ENCODE data around the gene UBE2G2. TPM values are rescaled to one million over a fixed set of nuclear protein-coding genes. Genes with fewer than 3 reads are reported as not detected.

UBE2G2 gene
- total RNA-seq, 4 donors from 2014 or later: 40.8 to 78.0 (median 60.5) TPM

- Histone ChIP-seq H3K4me3 (no peak overlapping the region), H3K36me3 (no peaks in the 10 kb centered on the region), H3K27ac (peak overlapping the region in 1 of 4 donors; percentile 17), H3K27me3 (no peaks in the 10 kb centered on the region), H3K9me3 (no peaks in the 10 kb centered on the region), H3K4me1 (peaks cover 3 to 24% (median 10%) of the 10 kb centered on the region in 4 donors)
- in situ Hi-C loops (cut with MboI; ENCODE audit: low pct_ligation_motif_present in 1 of 4, low pct_unique_long_range_greater_than_20kb in 1 of 4, low sequenced_read_pairs in 3 of 4): loop anchor here (5.0 to 25.0 kb wide), 4 partner anchors 279 to 289 kb away; no protein-coding TSS in a partner anchor
- TF ChIP-seq POLR2A (IDR thresholded peaks at IDR 0.05) (no peak), POLR2AphosphoS5 (IDR thresholded peaks at IDR 0.05) (no peak), EP300 (IDR thresholded peaks at IDR 0.05; ENCODE audit: low read depth) (no peak), CTCF (IDR thresholded peaks at IDR 0.05) (no peak)
- WGBS, 2 donors (ENCODE audit: low coverage in 1 of 2): 20 to 24% methylated on average over 4 of the region's 4 CpGs
- intact Hi-C loops (cut with DNase I; ENCODE audit: low total_unique reads): no loop called here
- DNase-seq: no peak
Observed at GRCh38 chr21:44793592-44794374, 7.8 kb downstream of the UBE2G2 start.

GRCh38 chr21:44792702-44793591, 8.7 kb downstream of the UBE2G2 start:
- H3K27me3 ChIP-seq: no peaks in the 10 kb centered on the region
- TF ChIP-seq POLR2A (IDR thresholded peaks at IDR 0.05) (no peak), CTCF (IDR thresholded peaks at IDR 0.05) (peak; percentile 77 to 79 (median 77)), POLR2AphosphoS5 (IDR thresholded peaks at IDR 0.05) (no peak)
- H3K9me3 ChIP-seq: no peaks in the 10 kb centered on the region
- H3K4me3 ChIP-seq: no peak overlapping the region
- peak; percentile 47 for DNase-seq
- no peak overlapping the region for H3K27ac ChIP-seq
- intact Hi-C loops (cut with DNase I; ENCODE audit: low total_unique reads): no loop called here
- in situ Hi-C loops (cut with MboI; ENCODE audit: low pct_ligation_motif_present in 1 of 4, low pct_unique_long_range_greater_than_20kb in 1 of 4, low sequenced_read_pairs in 3 of 4): loop anchor here (5.0 to 25.0 kb wide), 4 partner anchors 278 to 288 kb away; no protein-coding TSS in a partner anchor
- peaks cover 3 to 24% (median 10%) of the 10 kb centered on the region in 4 donors for H3K4me1 ChIP-seq
- WGBS, 2 donors (ENCODE audit: low coverage in 1 of 2): 23 to 31% methylated on average over 3 to 10 of the region's 10 CpGs
- no peaks in the 10 kb centered on the region for H3K36me3 ChIP-seq

- WGBS, 2 donors (ENCODE audit: low coverage in 1 of 2): 98 to 100% methylated on average over 3 to 5 of the region's 5 CpGs
- Histone ChIP-seq H3K27me3 (no peaks in the 10 kb centered on the region), H3K4me3 (no peak overlapping the region), H3K36me3 (no peaks in the 10 kb centered on the region), H3K27ac (no peak overlapping the region), H3K9me3 (no peaks in the 10 kb centered on the region), H3K4me1 (peaks cover 3 to 24% (median 10%) of the 10 kb centered on the region in 4 donors)
- TF ChIP-seq POLR2A (IDR thresholded peaks at IDR 0.05) (no peak), EP300 (IDR thresholded peaks at IDR 0.05; ENCODE audit: low read depth) (no peak), CTCF (IDR thresholded peaks at IDR 0.05) (no peak), POLR2AphosphoS5 (IDR thresholded peaks at IDR 0.05) (no peak)
- DNase-seq: no peak
- intact Hi-C loops (cut with DNase I; ENCODE audit: low total_unique reads) (no loop called here), in situ Hi-C loops (cut with MboI; ENCODE audit: low pct_ligation_motif_present in 1 of 4, low pct_unique_long_range_greater_than_20kb in 1 of 4, low sequenced_read_pairs in 3 of 4) (loop anchor here (5.0 to 25.0 kb wide), 4 partner anchors 277 to 287 kb away; no protein-coding TSS in a partner anchor)
Observed at GRCh38 chr21:44791993-44792392, 9.6 kb downstream of the UBE2G2 start.

- no peak for DNase-seq
- in situ Hi-C loops (cut with MboI; ENCODE audit: low pct_ligation_motif_present in 1 of 4, low pct_unique_long_range_greater_than_20kb in 1 of 4, low sequenced_read_pairs in 3 of 4) (loop anchor here (5.0 to 25.0 kb wide), 4 partner anchors 276 to 286 kb away; no protein-coding TSS in a partner anchor), intact Hi-C loops (cut with DNase I; ENCODE audit: low total_unique reads) (no loop called here)
- no peaks in the 10 kb centered on the region for H3K27me3 ChIP-seq
- H3K36me3 ChIP-seq: no peaks in the 10 kb centered on the region
- H3K9me3 ChIP-seq: no peaks in the 10 kb centered on the region
- peaks cover 3 to 25% (median 10%) of the 10 kb centered on the region in 4 donors for H3K4me1 ChIP-seq
- H3K27ac ChIP-seq: no peak overlapping the region
- no peak overlapping the region for H3K4me3 ChIP-seq
- TF ChIP-seq POLR2AphosphoS5 (IDR thresholded peaks at IDR 0.05) (no peak), EP300 (IDR thresholded peaks at IDR 0.05; ENCODE audit: low read depth) (no peak), CTCF (IDR thresholded peaks at IDR 0.05) (no peak), POLR2A (IDR thresholded peaks at IDR 0.05) (no peak)
- WGBS, 2 donors (ENCODE audit: low coverage in 1 of 2): 85 to 88% methylated on average over 1 to 5 of the region's 5 CpGs
Observed at GRCh38 chr21:44791246-44791645, 10.4 kb downstream of the UBE2G2 start.
